HG03196 (cell line): ENCODE results near the gene TFEB.

Source experiments
- ATAC-seq: cut with Tn5 transposase; IDR thresholded peaks from one replicate; pipeline ENCODE4 v1.9.1; 2021; ENCODE audit not compliant: unreplicated experiment

TFEB gene

GRCh38 chr6:41677124-41677921 is 58.1 kb downstream of the TFEB start:
- no peak for ATAC-seq

GRCh38 chr6:41676431-41676830 is 59.0 kb downstream of the TFEB start:
- ATAC-seq: no peak

- ATAC-seq: no peak
Measured at GRCh38 chr6:41675992-41676391, 59.4 kb downstream of the TFEB start.

GRCh38 chr6:41675176-41675775 is 60.1 kb downstream of the TFEB start:
- ATAC-seq: no peak

- ATAC-seq: no peak
Measured at GRCh38 chr6:41674231-41675000, 61.0 kb downstream of the TFEB start.

GRCh38 chr6:41673704-41674000 is 61.8 kb downstream of the TFEB start:
- ATAC-seq: no peak

- ATAC-seq: no peak
Measured at GRCh38 chr6:41672816-41673703, 62.3 kb downstream of the TFEB start.

GRCh38 chr6:41672016-41672415 is 63.4 kb downstream of the TFEB start:
- no peak for ATAC-seq

- no peak for ATAC-seq
Measured at GRCh38 chr6:41671376-41671775, 64.0 kb downstream of the TFEB start.

GRCh38 chr6:41670703-41671360 is 64.6 kb downstream of the TFEB start:
- ATAC-seq: no peak

GRCh38 chr6:41668968-41669367 is 66.4 kb downstream of the TFEB start:
- ATAC-seq: no peak

- ATAC-seq: no peak
Measured at GRCh38 chr6:41667195-41667594, 68.2 kb downstream of the TFEB start.

- no peak for ATAC-seq
Measured at GRCh38 chr6:41664271-41664670, 71.1 kb downstream of the TFEB start.

GRCh38 chr6:41663568-41663967 is 71.8 kb downstream of the TFEB start:
- no peak for ATAC-seq

GRCh38 chr6:41659935-41660334 is 75.5 kb downstream of the TFEB start:
- no peak for ATAC-seq

- ATAC-seq: no peak
Measured at GRCh38 chr6:41658636-41659035, 76.8 kb downstream of the TFEB start.

- ATAC-seq: no peak
Measured at GRCh38 chr6:41657131-41658094, 78.0 kb downstream of the TFEB start.

GRCh38 chr6:41656002-41656691 is 79.3 kb downstream of the TFEB start:
- ATAC-seq: no peak

- no peak for ATAC-seq
Measured at GRCh38 chr6:41655646-41656001, 79.8 kb downstream of the TFEB start.
